Activated naive CD4-positive, alpha-beta T cell treated with anti-CD3 and anti-CD28 coated beads, Interleukin-2, amount 10 ng/mL, durations not matched to agents 7 days and 5 days (primary cell): ENCODE results near the gene SGF29.
A peak's percentile ranks its signal among the peaks of the same experiment; 100 is the strongest.

Experiments used
- CTCF ChIA-PET: fragments of 350-600 bp; sonication (Branson Sonifier 250); formaldehyde crosslinking; loops from one replicate; lab custom pipeline; 2021; ENCODE audit warnings: antibody characterized with exemption; lab: Charles Lee
- DNase-seq: peaks from one replicate; pipeline ENCODE4 v3.0.0-alpha.2; 2020
- H3K27ac Mint-ChIP-seq: one replicate; pipeline ENCODE4 v1.8.0; 2021; ENCODE audit warnings: mild to moderate bottlenecking, moderate library complexity, mixed read lengths
- H3K27me3 Mint-ChIP-seq: one replicate; pipeline ENCODE4 v1.8.0; 2021; ENCODE audit warnings: mild to moderate bottlenecking, mixed read lengths
- H3K36me3 Mint-ChIP-seq: one replicate; pipeline ENCODE4 v1.8.0; 2021; ENCODE audit warnings: mixed read lengths
- H3K4me1 Mint-ChIP-seq: one replicate; pipeline ENCODE4 v1.8.0; 2021; ENCODE audit warnings: mixed read lengths
- H3K4me3 Mint-ChIP-seq: one replicate; pipeline ENCODE4 v1.8.0; 2021; ENCODE audit warnings: mild to moderate bottlenecking, moderate library complexity, mixed read lengths
- H3K9me3 Mint-ChIP-seq: one replicate; pipeline ENCODE4 v1.8.0; 2021; ENCODE audit warnings: mixed read lengths

SGF29 gene

DNA sequence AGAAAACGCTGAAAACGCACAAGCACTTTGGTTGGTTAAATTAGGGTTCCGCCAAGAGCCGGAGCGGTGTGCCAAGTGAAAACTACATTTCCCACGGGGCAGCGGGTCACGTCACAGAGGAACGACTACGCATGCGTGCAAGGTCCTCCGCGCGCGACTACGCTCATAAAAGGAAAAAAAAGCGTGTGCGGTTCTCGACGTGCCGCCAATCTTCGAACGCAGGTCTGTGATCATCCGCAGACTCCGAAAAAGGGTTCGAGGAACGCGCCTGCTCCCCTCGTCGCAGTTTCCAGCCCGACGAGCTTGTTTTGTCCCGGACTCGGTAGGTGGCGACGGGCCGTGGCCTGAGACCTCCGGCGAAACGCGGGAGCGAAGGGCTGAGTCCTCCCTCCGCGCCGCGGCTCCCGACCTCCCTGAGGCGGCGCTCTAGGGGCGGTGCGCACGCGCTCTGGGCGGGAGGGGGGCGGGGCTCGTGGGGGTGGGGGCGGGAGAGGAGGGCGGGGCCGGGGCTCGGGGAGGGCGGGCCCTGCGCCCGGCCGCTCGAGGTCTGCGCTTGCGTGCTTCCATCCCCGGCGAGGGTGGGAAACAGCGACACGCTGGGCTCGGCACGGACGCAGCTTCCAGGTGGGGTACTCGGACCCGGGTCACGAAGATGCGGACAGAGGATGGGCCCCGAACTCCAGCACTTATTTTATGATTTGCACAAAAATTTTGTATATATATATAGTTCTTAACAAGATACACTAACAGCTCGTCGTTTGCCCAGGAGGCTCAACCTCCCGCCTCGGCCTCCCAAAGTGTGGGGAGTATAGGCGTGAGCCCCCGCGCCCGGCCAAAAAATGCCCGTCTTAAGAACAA is at the start of gene SGF29:
Gene SGF29, plus strand, starts transcription at position 145 of the 858 bp plus-strand sequence. CDS start 27,150 bp downstream, outside the sequence.
- CTCF ChIA-PET: interaction anchor here (0.6 to 1.1 kb wide), 2 partner anchors 62 kb away, joined by 3 read pairs; partner anchors contain the start of gene CLN3
- peak; percentile 96 for DNase-seq
- peaks cover 17% of the 10 kb centered on the region for H3K36me3 Mint-ChIP-seq
- no peaks in the 10 kb centered on the region for H3K9me3 Mint-ChIP-seq
- peaks cover 43% of the 10 kb centered on the region for H3K4me1 Mint-ChIP-seq
- H3K27ac Mint-ChIP-seq: peak within 1 kb of the TSS; percentile 97
- H3K27me3 Mint-ChIP-seq: peaks cover 3% of the 10 kb centered on the region
- H3K4me3 Mint-ChIP-seq: peak within 1 kb of the TSS; percentile 91

DNA sequence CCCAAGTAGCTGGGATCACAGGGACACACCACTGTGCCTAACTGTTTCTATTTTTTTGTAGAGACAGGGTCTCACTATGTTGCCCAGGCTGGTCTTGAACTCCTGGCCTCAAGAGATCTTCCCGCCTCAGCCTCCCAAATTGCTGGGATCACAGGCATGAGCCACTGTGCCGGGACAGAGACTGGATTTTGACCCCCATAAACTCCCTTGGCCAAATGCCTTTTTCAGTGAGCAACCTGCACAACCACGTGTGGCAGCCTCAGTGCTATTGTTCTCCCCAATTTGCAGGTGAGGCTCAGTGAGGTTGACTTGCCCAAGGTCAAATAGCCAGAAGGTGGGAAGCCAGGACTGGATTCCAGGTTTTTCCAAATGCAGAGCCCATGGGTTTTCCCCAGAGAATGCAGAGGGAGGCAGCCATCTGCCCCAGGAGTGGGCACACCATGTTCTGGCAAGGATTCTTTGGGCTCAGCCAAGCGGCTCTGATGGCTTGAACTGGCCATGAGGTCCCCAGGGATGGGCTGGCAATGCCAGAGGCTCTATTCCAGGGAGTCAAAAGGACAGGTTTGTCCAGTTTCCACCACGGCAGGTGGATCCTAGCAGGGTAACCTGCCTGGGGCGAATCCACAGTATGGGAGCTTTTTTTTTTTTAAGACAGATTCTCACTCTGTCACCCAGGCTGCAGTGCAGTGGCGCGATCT is 48.9 kb upstream of the SGF29 start:
- Mint-ChIP-seq H3K4me3 (no peak overlapping the region), H3K27ac (no peak overlapping the region), H3K9me3 (no peaks in the 10 kb centered on the region), H3K27me3 (peaks cover 42% of the 10 kb centered on the region), H3K4me1 (peaks cover 25% of the 10 kb centered on the region), H3K36me3 (peaks cover 6% of the 10 kb centered on the region)
- no peak for DNase-seq
- CTCF ChIA-PET: no interaction called here

DNA sequence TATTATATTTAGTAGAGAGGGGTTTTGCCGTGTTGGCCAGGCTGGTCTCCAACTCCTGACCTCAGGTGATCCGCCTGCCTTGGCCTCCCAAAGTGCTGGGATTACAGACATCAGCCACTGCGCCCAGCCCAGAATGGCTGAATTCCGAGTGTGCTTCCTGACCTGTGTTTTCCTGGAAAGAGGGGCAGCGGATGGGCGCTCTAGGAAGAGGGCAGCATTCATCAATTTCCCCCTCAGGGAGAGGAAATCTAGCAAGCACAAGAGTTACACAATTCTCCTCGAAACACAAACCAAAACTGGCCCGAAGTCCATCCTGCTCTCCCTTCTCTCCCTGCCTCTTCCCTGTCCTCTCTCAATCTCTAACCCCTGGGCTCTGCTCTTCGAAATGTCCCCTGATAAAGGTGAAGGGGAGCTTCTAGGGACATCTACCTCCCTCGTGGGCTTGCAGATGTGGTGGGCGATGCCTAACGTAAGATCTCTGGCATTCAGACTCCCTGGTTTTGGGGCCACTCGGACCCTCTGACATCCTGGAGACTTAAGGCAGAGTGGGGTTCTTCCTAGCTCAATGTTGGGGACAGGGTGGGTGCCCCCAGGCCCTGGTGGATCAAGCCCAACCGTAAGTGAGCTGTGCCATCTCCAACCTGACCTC is 48.1 kb upstream of the SGF29 start:
- no peak for DNase-seq
- Mint-ChIP-seq H3K9me3 (no peaks in the 10 kb centered on the region), H3K4me1 (peaks cover 20% of the 10 kb centered on the region), H3K27me3 (peaks cover 42% of the 10 kb centered on the region), H3K27ac (no peak overlapping the region), H3K36me3 (peaks cover under 1% of the 10 kb centered on the region), H3K4me3 (no peak overlapping the region)
- CTCF ChIA-PET: no interaction called here

DNA sequence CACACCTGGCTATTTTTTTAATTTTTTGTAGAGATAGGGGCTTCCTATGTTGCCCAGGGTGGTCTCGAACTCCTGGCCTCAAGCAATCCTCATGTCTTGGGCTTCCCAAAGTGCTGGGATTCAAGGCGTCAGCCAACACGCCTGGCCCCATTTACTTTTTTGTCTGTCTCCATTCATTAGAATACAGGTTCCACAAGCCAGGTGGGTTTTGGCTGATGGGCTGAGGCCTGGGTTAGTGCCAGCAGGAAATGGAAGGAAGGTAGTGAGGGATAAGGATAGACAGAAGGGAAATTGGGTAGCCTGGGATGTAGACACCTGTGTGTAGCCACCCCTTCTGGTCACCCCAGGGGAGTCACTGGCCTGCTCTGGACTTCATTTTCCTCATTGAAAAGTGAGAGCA is 42.7 kb upstream of the SGF29 start:
- Mint-ChIP-seq H3K4me1 (peaks cover 22% of the 10 kb centered on the region), H3K4me3 (no peak overlapping the region), H3K27ac (no peak overlapping the region), H3K36me3 (no peaks in the 10 kb centered on the region), H3K27me3 (peaks cover 13% of the 10 kb centered on the region), H3K9me3 (no peaks in the 10 kb centered on the region)
- CTCF ChIA-PET: interaction anchor here (1.0 kb wide), 1 partner anchor 17 kb away, joined by 3 read pairs; the partner anchor contains the start of gene APOBR
- no peak for DNase-seq

DNA sequence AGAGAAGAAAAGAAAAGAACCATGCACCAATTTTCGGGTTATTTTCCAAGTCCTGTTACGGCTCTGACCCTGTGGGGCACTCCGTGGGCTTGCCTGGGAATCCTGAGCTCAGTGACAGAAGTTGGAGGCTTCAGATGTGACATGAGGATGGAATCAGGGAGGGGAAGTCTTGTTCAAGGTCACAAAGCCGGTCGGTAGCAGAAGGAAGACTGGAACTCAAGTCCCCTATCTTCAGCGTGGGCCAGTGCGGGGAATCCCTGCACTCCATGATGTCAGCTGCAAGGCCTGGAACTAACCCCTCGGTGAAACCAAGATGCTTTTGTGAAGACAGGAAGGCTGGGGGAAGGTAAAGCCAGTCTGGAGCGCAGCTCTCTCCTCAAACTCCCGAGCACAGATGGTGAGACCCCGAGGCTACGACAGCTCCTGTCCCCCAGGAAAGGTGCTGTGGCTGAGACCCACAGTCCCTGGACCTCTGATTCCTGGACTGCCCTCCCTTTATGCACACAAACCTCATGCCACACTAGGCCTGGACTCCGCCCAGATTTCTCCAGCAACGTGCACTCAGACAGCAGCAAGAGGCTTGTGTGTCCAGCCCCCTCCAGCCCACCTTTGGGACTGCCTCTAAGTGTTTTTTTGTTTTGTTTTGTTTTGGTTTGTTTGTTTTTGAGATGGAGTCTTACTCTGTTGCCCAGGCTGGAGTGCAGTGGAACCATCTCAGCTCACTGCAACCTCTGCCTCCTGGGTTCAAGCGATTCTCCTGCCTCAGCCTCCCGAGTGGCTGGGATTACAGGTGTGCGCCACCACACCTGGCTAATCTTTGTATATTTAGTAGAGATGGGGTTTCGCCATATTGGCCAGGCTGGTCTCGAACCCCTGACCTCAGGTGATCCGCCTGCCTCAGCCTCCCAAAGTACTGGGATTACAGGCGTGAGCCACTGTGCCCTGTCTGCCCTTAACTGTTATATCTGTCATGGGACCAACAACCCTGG is 41.6 kb upstream of the SGF29 start:
- CTCF ChIA-PET: no interaction called here

DNA sequence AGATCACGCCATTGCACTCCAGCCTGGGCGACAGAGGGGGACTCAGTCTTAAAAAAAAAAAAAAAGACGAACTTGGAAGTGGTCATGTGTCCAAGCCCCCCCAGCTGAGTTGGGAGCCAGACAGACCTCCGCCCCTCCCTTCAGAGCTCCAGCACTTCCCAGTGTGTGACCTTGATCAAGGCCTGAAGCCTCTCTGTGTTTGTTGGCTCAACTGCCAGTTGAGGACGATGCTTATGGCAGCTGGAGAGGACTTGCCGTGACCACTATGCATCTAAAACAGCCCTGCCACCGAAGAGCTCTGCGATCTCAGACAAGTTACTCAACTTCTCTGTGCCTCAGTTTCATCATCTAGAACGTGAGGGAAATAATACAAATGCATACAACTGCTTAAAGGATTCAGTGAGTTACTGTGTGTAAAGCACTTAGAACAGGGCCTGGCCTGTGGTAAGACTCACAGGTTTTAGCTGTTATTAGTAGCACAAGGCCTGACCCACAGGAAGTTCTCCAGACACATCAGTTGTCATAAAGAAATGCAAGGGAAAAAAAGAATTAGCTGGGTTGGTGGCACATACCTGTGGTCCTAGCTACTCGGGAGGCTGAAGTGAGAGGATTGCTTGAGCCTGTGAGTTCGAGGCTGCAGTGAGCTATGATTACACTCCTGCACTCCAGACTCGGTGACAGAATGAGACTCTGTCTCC is 40.1 kb upstream of the SGF29 start:
- no peak overlapping the region for H3K27ac Mint-ChIP-seq
- no peak overlapping the region for H3K4me3 Mint-ChIP-seq
- no peaks in the 10 kb centered on the region for H3K9me3 Mint-ChIP-seq
- H3K36me3 Mint-ChIP-seq: no peaks in the 10 kb centered on the region
- CTCF ChIA-PET: interaction anchor here (0.7 kb wide), 1 partner anchor 604 kb away, joined by 4 read pairs; no protein-coding TSS in a partner anchor
- peaks cover 3% of the 10 kb centered on the region for H3K4me1 Mint-ChIP-seq
- H3K27me3 Mint-ChIP-seq: no peaks in the 10 kb centered on the region
- no peak for DNase-seq

More for the DNA sequence above, 41.6 kb upstream of the SGF29 start:
- H3K4me3 Mint-ChIP-seq: no peak overlapping the region
- H3K9me3 Mint-ChIP-seq: no peaks in the 10 kb centered on the region
- no peak for DNase-seq
- H3K36me3 Mint-ChIP-seq: no peaks in the 10 kb centered on the region
- H3K27ac Mint-ChIP-seq: no peak overlapping the region
- peaks cover 16% of the 10 kb centered on the region for H3K4me1 Mint-ChIP-seq
- peaks cover 2% of the 10 kb centered on the region for H3K27me3 Mint-ChIP-seq

DNA sequence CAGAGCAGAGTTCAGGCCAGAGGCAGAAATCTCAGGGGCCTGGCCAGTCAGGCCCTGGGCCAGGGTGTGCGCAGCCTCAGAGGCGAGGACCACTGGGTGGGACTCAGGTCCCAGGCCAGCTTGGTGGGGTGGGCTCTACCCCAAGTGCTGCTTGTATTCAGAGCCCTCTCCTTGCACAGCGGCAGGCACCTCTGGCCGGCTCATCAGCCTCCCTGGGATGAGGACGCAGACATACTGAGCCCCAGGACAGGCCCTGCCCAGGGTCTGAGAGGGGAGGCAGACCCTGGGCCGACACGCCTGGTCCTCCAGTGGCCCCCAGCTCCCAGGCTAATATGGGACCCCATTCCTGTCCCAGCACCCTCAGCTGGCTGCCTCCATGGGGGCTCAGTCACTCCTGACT is 39.5 kb upstream of the SGF29 start:
- H3K9me3 Mint-ChIP-seq: no peaks in the 10 kb centered on the region
- no peaks in the 10 kb centered on the region for H3K36me3 Mint-ChIP-seq
- peaks cover 3% of the 10 kb centered on the region for H3K4me1 Mint-ChIP-seq
- H3K27me3 Mint-ChIP-seq: no peaks in the 10 kb centered on the region
- CTCF ChIA-PET: no interaction called here
- H3K27ac Mint-ChIP-seq: no peak overlapping the region
- no peak overlapping the region for H3K4me3 Mint-ChIP-seq
- DNase-seq: no peak

DNA sequence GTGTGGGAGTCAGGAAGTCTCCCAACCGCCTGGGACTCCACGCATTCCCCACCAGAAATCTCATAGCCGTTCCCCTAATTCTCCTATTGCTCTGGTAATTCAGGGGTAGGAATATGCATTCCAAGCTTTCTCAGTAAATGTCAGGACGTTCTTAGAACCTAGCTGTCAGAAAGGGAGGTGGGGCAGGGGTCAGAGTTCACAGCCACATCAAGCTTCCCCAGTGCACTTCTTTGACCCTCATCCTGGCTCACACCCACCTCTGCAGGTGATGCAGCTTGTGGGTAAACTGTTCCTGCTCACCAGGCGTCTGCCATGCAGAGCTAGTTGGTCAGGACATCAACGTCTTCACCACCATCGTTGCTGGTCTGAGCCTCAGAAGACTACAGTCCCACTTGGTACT is 33.0 kb upstream of the SGF29 start:
- no peak for DNase-seq
- Mint-ChIP-seq H3K9me3 (no peaks in the 10 kb centered on the region), H3K27ac (no peak overlapping the region), H3K36me3 (no peaks in the 10 kb centered on the region), H3K4me3 (no peak overlapping the region), H3K27me3 (peaks cover 7% of the 10 kb centered on the region), H3K4me1 (peaks cover 5% of the 10 kb centered on the region)
- CTCF ChIA-PET: no interaction called here

DNA sequence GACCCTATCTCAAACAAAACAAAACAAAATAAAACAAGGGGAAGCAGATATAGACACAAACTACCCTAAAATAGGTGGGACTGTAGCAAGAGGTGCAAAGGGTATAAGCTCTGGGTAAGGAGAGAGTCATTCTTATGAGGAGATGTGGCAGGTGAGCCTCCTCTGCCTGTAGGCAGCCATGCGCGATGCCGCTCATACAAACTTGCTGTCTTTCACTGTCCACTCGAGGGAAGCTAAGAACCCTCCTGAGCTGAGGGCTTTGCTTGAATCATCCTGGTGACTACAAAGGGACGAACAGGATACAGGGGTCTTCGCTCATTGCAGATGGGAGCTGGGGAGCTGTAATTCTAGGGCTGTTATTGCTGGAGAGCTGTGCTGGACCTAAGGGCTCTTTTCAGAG is 32.3 kb upstream of the SGF29 start:
- no peaks in the 10 kb centered on the region for H3K36me3 Mint-ChIP-seq
- H3K4me1 Mint-ChIP-seq: peaks cover 5% of the 10 kb centered on the region
- no peaks in the 10 kb centered on the region for H3K9me3 Mint-ChIP-seq
- H3K27ac Mint-ChIP-seq: peak overlapping the region; percentile 24
- CTCF ChIA-PET: no interaction called here
- peaks cover 7% of the 10 kb centered on the region for H3K27me3 Mint-ChIP-seq
- DNase-seq: no peak
- no peak overlapping the region for H3K4me3 Mint-ChIP-seq

DNA sequence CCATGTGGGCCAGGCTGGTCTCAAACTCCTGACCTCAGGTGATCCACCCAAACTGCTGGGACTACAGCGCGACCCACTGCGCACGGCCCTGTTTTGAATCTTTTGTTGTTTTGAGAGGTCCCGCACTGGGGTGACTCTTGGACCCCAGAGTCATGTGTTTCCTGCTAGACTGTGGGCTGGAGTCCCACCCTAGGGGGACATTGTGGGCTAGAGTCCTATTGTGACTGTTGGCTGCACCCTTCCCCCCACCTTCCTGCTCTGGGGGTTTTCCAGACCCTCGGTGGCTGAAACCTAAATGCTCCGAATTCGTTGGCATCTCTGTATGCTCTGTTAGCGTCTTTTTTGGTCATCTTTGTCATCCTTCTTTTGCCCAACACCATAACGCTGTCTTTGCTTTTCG is 30.9 kb upstream of the SGF29 start:
- Mint-ChIP-seq H3K4me1 (peaks cover 5% of the 10 kb centered on the region), H3K27me3 (peaks cover 7% of the 10 kb centered on the region), H3K36me3 (no peaks in the 10 kb centered on the region), H3K4me3 (no peak overlapping the region), H3K9me3 (no peaks in the 10 kb centered on the region), H3K27ac (no peak overlapping the region)
- CTCF ChIA-PET: no interaction called here
- DNase-seq: no peak

DNA sequence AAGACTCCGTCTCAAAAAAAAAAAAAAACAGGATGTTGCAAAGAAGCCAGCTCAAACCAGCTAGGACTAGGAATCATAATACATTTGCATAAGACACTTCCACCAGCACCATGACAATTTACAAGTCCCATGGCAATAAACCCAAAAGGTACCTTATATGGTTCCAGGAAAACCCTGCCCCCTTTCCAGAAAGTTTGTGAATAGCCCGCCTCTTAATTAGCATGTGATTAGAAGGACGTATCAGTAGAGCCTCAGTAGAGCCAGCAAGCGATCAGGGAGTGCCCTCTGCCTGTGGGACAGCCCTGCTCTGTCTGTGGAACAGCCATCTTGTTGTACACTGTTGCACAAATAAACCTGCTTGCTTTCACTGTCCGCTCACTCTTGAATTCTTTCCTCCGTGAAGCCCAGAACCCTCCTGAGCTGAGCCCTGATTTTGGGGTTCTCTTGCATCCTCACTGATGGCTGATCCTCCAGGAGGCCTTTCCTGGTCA is 29.0 kb upstream of the SGF29 start:
- Mint-ChIP-seq H3K36me3 (no peaks in the 10 kb centered on the region), H3K4me1 (peaks cover 5% of the 10 kb centered on the region), H3K9me3 (no peaks in the 10 kb centered on the region), H3K4me3 (no peak overlapping the region), H3K27ac (no peak overlapping the region), H3K27me3 (peaks cover 14% of the 10 kb centered on the region)
- DNase-seq: peak; percentile 25
- CTCF ChIA-PET: interaction anchor here (0.8 to 1.8 kb wide), 3 partner anchors 10 to 34 kb away, joined by 3 to 5 read pairs (median 4); partner anchors contain the start of gene APOBR

DNA sequence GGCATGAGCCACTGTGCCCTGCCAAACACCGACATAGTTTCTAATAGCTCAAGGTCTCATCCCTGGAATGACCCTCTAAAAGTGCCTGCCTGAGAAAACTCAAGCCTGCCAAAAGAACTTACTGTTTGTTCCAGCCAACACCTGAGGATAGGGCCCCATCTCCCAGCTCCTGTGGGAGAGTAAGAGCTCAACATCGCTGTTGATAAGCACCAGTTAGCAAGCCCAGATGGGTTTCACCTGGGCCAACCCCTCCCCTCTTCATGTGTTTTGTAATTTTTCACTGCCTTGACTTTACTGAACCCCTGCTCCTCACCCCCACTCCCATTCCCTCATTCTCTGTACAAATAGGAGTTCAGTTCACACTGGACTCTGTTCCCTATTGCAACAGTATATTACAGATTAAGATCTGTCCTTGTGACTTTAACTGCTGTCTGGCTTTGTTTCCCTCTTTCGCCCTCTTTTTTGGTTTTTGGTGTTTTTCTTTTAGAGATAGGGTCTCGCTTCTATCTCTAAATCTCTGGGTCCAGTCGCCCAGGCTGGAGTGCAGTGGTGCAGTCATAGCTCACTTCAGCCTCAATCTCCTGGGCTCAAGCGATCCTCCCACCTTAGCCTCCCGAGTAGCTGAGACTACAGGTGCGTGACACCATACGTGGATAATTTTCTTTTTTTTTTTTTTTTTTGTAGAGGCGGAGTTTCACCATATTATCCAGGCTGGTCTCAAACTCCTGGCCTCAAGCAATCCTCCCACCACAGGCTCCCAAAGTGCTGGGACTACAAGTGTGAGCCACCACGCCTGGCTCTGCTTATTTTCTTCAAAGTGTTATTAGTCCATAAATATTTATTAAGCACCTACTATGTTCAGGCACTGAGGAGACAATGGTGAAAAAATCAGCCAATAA is 27.3 kb upstream of the SGF29 start:
- no peak for DNase-seq
- Mint-ChIP-seq H3K9me3 (no peaks in the 10 kb centered on the region), H3K27me3 (peaks cover 12% of the 10 kb centered on the region), H3K4me1 (peaks cover 5% of the 10 kb centered on the region), H3K36me3 (no peaks in the 10 kb centered on the region), H3K27ac (no peak overlapping the region), H3K4me3 (no peak overlapping the region)
- CTCF ChIA-PET: interaction anchor here (1.8 kb wide), 1 partner anchor 8 kb away, joined by 5 read pairs; no protein-coding TSS in a partner anchor
